Testis (tissue), 2 donors: Measurements from ENCODE around the gene TMEM120B.

Experiments used
- POLR2A ChIP-seq: fragments of 450-650 bp; IDR thresholded peaks from one replicate; pipeline ENCODE4 v1.6.1; 2017; ENCODE audit warnings: antibody characterized with exemption, mild to moderate bottlenecking, moderate library complexity
- TF ChIP-seq, protein P1 (sequence below), 3 experiments: fragments of 450-650 bp in 2 of 3; fragments of 200-600 bp in 1 of 3; sonication (generic) in 1 of 3; IDR thresholded peaks; one replicate each; pipeline ENCODE4 v1.5.1; 2016 to 2019; ENCODE audit warnings: antibody characterized with exemption in 3 of 3, mild to moderate bottlenecking in 2 of 3, moderate library complexity in 1 of 3

DNA sequence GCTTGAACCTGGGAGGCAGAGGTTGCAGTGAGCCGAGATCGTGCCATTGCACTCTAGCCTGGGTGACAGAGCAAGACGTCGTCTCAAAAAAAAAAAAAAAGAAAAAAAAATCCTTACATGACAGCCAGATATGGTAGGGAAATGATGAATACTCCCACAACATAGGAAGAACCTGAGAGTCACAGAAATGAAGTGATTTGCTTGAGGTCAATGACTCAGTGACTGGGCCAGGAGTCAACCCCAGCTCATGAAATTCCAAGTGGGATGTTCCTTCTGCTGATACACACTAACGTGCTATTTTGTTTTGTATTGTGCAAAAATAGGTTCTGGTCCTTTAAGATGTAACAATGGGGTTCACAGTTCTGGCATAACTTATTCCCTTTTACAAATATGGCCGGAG is 71.9 kb downstream of the TMEM120B start:
- no peak for TF ChIP-seq POLR2A
- TF ChIP-seq, protein P1, sequence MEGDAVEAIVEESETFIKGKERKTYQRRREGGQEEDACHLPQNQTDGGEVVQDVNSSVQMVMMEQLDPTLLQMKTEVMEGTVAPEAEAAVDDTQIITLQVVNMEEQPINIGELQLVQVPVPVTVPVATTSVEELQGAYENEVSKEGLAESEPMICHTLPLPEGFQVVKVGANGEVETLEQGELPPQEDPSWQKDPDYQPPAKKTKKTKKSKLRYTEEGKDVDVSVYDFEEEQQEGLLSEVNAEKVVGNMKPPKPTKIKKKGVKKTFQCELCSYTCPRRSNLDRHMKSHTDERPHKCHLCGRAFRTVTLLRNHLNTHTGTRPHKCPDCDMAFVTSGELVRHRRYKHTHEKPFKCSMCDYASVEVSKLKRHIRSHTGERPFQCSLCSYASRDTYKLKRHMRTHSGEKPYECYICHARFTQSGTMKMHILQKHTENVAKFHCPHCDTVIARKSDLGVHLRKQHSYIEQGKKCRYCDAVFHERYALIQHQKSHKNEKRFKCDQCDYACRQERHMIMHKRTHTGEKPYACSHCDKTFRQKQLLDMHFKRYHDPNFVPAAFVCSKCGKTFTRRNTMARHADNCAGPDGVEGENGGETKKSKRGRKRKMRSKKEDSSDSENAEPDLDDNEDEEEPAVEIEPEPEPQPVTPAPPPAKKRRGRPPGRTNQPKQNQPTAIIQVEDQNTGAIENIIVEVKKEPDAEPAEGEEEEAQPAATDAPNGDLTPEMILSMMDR (IDR thresholded peaks at IDR 0.05): no peak
